Keratinocyte (primary cell): Measurements from ENCODE around the gene MAP4K2.
A peak's percentile ranks its signal among the peaks of the same experiment; 100 is the strongest.

Source experiments
- EZH2 ChIP-seq: IDR thresholded peaks from one replicate; pipeline ENCODE4 v1.6.1; 2012; ENCODE audit warnings: inconsistent platforms, mild to moderate bottlenecking, low read length, moderate library complexity
- TF ChIP-seq, protein P1 (sequence below), 3 experiments: IDR thresholded peaks in 1 of 3; conservative IDR thresholded peaks in 1 of 3; optimal IDR thresholded peaks in 1 of 3; 2 replicates in 2 of 3; 3 replicates in 1 of 3; pipeline versions ENCODE3 to v1.5.1; 2011; ENCODE audit warnings: low read length in 3 of 3, mild to moderate bottlenecking in 3 of 3, moderate library complexity in 2 of 3, control low read depth in 1 of 3, inconsistent platforms in 1 of 3; ENCODE audit not compliant: insufficient read depth in 2 of 3; ENCODE audit errors: extremely low read depth in 1 of 3

DNA sequence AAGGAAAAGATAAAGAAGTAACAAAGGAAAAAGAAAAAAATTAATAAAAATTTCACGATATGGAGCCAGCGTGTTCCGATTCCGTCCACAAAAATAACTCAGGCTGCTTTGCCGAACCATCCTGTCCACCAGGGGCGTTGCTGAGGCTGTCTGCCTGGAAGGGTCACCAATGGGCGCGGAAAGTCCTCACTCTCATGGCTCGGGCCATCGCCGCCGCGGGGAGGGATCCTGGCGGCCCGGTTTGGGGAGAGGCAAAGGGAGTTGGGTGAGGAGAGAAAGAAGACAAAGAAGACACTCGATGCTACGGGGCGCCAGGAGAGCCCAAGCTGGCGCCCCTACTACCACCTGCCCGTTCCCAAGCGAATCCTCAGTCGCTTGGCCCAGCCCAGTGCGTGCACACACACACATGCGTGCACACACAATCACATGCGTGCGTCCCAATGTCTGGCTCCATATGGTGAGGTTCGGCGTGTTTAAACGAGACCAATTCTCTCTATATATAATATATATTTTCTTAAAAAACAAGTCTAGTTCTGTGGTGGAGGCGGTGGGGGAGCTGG, 37.6 kb downstream of the MAP4K2 start:
- TF ChIP-seq, protein P1, sequence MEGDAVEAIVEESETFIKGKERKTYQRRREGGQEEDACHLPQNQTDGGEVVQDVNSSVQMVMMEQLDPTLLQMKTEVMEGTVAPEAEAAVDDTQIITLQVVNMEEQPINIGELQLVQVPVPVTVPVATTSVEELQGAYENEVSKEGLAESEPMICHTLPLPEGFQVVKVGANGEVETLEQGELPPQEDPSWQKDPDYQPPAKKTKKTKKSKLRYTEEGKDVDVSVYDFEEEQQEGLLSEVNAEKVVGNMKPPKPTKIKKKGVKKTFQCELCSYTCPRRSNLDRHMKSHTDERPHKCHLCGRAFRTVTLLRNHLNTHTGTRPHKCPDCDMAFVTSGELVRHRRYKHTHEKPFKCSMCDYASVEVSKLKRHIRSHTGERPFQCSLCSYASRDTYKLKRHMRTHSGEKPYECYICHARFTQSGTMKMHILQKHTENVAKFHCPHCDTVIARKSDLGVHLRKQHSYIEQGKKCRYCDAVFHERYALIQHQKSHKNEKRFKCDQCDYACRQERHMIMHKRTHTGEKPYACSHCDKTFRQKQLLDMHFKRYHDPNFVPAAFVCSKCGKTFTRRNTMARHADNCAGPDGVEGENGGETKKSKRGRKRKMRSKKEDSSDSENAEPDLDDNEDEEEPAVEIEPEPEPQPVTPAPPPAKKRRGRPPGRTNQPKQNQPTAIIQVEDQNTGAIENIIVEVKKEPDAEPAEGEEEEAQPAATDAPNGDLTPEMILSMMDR (optimal IDR thresholded peaks at IDR 0.05 in 1 of 3, IDR thresholded peaks at IDR 0.05 in 1 of 3, conservative IDR thresholded peaks at IDR 0.05 in 1 of 3; ENCODE audit: extremely low read depth in 1 of 3, insufficient read depth in 2 of 3, low read length in 3 of 3) = peak; percentile 10 to 24 (median 10)
- no peak for TF ChIP-seq EZH2
